ENCODE data around the gene FGL2.

Gene FGL2

DNA sequence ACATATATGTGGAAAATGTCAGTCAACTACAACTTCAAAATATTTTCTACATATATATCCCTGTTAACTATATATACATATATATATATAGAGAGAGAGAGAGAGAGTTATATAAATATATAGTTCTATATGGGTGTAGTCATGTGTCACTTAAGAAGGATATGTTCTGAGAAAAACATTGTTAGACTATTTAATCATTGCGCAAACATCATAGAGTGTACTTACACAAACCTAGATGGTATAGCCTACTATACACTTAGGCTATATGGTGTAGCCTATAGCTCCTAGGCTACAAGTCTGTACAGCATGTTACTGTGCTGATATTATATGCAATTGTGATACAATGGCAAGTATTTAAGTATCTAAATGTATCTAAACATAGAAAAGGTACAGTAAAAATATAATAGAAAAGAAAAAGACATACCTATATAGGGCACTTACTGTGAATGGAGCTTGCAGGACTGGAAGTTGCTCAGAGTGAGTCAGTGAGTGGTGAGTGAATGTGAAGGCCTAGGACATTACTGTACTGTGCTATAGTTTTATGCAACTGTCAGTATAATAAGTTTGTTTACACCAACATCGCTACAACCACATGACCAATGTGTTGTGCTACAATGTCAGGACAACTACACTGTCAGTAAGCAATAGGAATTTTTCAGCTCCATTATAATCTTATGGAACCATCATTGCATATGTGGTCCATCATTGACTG, 18.0 kb upstream of the FGL2 start:
- DNase-seq (ENCODE audit: low spot score) = no peak
- TF ChIP-seq, protein P1, sequence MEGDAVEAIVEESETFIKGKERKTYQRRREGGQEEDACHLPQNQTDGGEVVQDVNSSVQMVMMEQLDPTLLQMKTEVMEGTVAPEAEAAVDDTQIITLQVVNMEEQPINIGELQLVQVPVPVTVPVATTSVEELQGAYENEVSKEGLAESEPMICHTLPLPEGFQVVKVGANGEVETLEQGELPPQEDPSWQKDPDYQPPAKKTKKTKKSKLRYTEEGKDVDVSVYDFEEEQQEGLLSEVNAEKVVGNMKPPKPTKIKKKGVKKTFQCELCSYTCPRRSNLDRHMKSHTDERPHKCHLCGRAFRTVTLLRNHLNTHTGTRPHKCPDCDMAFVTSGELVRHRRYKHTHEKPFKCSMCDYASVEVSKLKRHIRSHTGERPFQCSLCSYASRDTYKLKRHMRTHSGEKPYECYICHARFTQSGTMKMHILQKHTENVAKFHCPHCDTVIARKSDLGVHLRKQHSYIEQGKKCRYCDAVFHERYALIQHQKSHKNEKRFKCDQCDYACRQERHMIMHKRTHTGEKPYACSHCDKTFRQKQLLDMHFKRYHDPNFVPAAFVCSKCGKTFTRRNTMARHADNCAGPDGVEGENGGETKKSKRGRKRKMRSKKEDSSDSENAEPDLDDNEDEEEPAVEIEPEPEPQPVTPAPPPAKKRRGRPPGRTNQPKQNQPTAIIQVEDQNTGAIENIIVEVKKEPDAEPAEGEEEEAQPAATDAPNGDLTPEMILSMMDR (IDR thresholded peaks at IDR 0.05; ENCODE audit: borderline replicate concordance, control extremely low read depth, extremely low read depth, insufficient read depth, missing control alignments) = no peak
- in situ Hi-C loops (cut with MboI; ENCODE audit: low sequenced_read_pairs, unreplicated experiment) = no loop called here

DNA sequence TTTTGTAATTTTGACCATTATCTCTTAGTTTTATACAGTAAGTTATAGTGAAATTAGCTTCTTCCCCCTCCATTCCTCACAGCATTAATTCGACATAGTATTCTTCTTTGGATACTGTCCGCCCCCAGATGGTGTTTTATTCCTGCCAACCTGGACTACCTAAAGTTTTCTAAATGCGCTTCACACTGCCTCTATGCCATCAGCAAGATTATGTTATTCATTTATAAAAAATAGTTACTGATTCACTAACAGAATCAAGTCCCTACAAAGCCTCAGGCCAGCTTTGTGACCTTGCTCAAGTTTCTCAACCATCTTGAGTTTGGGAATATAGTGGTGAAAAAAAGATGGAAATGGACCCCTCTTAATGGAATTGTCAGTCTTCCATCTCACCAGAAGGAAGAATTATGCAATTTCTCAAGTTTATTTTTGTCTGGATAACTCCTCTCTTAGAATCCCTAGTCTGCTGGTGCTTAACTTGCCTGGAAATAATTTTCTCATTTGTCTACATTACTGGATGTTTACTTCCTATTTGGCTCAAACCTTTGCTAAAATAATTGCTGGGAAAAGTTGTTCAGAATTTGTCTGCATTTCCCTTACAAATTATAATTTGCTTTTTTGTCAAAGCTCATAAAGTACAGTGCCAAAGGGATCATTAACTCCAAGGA, 16.7 kb upstream of the FGL2 start:
- DNase-seq (ENCODE audit: low spot score) = no peak
- in situ Hi-C loops (cut with MboI; ENCODE audit: low sequenced_read_pairs, unreplicated experiment) = no loop called here
- TF ChIP-seq, protein P1 (IDR thresholded peaks at IDR 0.05; ENCODE audit: borderline replicate concordance, control extremely low read depth, extremely low read depth, insufficient read depth, missing control alignments) = no peak

DNA sequence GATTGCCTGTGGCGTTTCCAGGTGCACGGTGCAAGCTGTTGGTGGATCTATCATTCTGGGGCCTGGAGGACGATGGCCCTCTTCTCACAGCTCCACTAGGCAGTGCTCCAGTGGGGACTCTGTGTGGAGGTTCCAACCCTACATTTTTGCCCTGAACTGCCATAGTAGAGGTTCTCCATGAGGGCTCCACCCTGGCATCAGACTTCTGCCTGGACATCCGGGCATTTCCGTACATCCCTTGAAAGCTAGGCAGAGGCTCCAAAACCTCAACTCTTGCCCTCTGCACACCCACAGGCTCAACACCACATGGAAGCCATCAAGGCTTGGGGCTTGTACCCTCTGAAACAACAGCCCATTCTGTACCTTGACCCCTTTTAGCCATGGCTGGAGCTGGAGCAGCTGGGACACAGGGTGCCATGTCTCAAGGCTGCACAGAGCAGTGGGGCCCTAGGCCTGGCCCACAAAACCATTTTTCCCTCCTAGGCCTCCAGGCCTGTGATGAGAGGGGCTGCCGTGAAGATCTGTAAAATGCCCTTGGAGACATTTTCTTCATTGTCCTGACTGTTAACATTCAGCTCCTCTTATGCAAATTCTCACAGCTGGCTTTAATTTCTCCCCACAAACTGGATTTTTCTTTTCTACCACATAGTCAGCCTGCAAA, 10.0 kb upstream of the FGL2 start:
- no peak for DNase-seq (ENCODE audit: low spot score)
- TF ChIP-seq, protein P1 (IDR thresholded peaks at IDR 0.05; ENCODE audit: borderline replicate concordance, control extremely low read depth, extremely low read depth, insufficient read depth, missing control alignments) = no peak
- in situ Hi-C loops (cut with MboI; ENCODE audit: low sequenced_read_pairs, unreplicated experiment) = no loop called here

DNA sequence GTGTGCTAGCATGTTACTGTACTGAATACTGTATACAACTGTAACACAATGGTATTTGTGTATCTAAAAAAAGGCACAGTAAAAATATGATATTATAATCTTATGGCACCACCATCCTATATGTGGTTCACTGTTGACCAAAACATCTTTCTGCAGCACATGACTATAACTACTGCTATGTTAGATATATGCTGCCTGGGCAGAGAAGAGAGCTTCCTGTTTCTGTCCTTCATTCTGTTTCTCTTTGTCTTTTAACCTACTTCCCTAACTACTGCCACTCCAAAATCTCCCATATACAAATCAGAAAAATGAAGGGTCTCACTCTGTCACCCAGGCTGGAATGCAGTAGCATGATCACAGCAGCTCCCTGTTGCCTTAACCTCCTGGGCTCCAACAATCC, 8.8 kb upstream of the FGL2 start:
- in situ Hi-C loops (cut with MboI; ENCODE audit: low sequenced_read_pairs, unreplicated experiment) = no loop called here
- DNase-seq (ENCODE audit: low spot score) = no peak
- TF ChIP-seq, protein P1 (IDR thresholded peaks at IDR 0.05; ENCODE audit: borderline replicate concordance, control extremely low read depth, extremely low read depth, insufficient read depth, missing control alignments) = no peak

DNA sequence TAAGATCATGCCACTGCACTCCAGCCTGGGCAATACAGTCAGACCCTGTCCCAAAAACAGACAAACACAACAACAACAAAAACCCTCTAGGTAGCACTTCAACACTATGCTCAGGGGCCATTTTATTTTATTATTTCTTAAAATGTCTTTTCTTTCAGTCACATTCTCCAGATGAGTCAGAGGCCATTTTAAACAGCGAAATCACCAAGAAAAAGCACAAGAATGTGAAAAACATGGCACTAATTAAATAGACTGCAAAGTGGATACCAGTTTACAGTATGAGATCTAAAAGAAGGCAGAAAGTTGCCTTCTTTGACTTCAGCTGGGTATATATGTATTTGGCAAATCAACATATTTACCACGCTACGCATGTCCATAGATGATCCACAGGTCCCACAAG, 6.1 kb upstream of the FGL2 start:
- in situ Hi-C loops (cut with MboI; ENCODE audit: low sequenced_read_pairs, unreplicated experiment) = no loop called here
- no peak for DNase-seq (ENCODE audit: low spot score)
- TF ChIP-seq, protein P1 (IDR thresholded peaks at IDR 0.05; ENCODE audit: borderline replicate concordance, control extremely low read depth, extremely low read depth, insufficient read depth, missing control alignments) = no peak

DNA sequence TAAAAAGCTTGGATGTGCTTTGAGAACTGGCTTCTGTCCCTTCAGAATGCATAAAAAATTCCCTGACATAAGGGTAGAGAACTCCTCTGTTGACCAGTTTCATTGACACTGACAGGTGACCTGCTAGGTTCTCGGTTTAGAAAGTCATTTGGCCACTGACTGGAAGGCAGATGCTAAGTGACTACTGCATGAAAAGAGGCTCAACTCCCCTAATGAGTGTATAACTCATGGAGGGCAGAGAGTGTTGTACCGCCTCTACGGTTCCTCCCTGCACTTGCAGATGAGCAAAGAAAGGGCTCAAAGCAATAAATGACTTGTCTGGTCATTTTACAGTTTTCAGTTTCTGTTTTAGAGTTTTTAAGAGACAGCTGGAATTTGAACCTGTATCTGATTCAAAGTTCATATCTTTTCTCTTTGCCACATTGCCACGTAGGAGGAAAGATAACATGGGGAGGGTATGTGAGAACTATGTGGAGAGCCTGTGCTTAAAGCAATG, 2.9 kb upstream of the FGL2 start:
- in situ Hi-C loops (cut with MboI; ENCODE audit: low sequenced_read_pairs, unreplicated experiment) = no loop called here
- peak; percentile 56 for DNase-seq (ENCODE audit: low spot score)
- TF ChIP-seq, protein P1 (IDR thresholded peaks at IDR 0.05; ENCODE audit: borderline replicate concordance, control extremely low read depth, extremely low read depth, insufficient read depth, missing control alignments) = no peak
